GM12878 (cell line): ENCODE data around the gene BBLN. TPM values are rescaled to one million over a fixed set of nuclear protein-coding genes. Genes with fewer than 3 reads are reported as not detected.

Experiments
- BCL3 ChIP-seq: IDR thresholded peaks from 2 replicates; pipeline ENCODE4 v1.6.1; 2011; ENCODE audit warnings: borderline replicate concordance, low read depth, mild to moderate bottlenecking, moderate library complexity, low read length; ENCODE audit not compliant: insufficient read depth, poor library complexity, severe bottlenecking
- BHLHE40 ChIP-seq, 2 experiments: fragments of 450-650 bp in 1 of 2; IDR thresholded peaks; 2 replicates each; pipeline ENCODE4 v1.6.1; 2011 to 2017; ENCODE audit warnings: low read depth in 2 of 2, borderline replicate concordance in 1 of 2, improper control_type of control experiment in 1 of 2, low read length in 1 of 2, mild to moderate bottlenecking in 1 of 2
- CHD1 ChIP-seq: IDR thresholded peaks from 2 replicates; pipeline ENCODE4 v1.6.1; 2012; ENCODE audit warnings: low read depth, low read length, improper control_type of control experiment
- DPF2 ChIP-seq: fragments of 450-650 bp; IDR thresholded peaks from 2 replicates; pipeline ENCODE4 v1.6.1; 2017; ENCODE audit warnings: mild to moderate bottlenecking
- E2F4 ChIP-seq: IDR thresholded peaks from 2 replicates; pipeline ENCODE4 v1.6.1; 2012; ENCODE audit warnings: low read depth, low read length, improper control_type of control experiment
- FOXK2 ChIP-seq: fragments of 450-650 bp; IDR thresholded peaks from 2 replicates; pipeline ENCODE4 v1.6.1; 2017; ENCODE audit warnings: mild to moderate bottlenecking, moderate library complexity
- NR2F1 ChIP-seq: fragments of 450-650 bp; conservative IDR thresholded peaks from 2 replicates; pipeline ENCODE4 v1.6.1; 2017; ENCODE audit warnings: mild to moderate bottlenecking
- PML ChIP-seq: IDR thresholded peaks from 2 replicates; pipeline ENCODE4 v1.6.1; 2012; ENCODE audit warnings: low read length, inconsistent platforms
- POLR2AphosphoS2 ChIP-seq: IDR thresholded peaks from 2 replicates; pipeline ENCODE4 v1.6.1; 2011; ENCODE audit warnings: low read depth, mild to moderate bottlenecking, low read length, improper control_type of control experiment, moderate library complexity
- POLR2AphosphoS5 ChIP-seq: IDR thresholded peaks from 2 replicates; pipeline ENCODE4 v1.6.1; 2011; ENCODE audit warnings: mild to moderate bottlenecking, low read length, inconsistent platforms
- RAD21 ChIP-seq: IDR thresholded peaks from 2 replicates; pipeline ENCODE4 v1.6.1; 2011; ENCODE audit warnings: mild to moderate bottlenecking, low read depth, low read length, moderate library complexity; ENCODE audit not compliant: insufficient read depth
- RUNX3 ChIP-seq: IDR thresholded peaks from 2 replicates; pipeline ENCODE4 v1.6.1; 2012; ENCODE audit warnings: low read length, inconsistent platforms
- SMC3 ChIP-seq: IDR thresholded peaks from 2 replicates; pipeline ENCODE4 v1.6.1; 2011; ENCODE audit warnings: low read length, improper control_type of control experiment, borderline replicate concordance
- SPI1 ChIP-seq: IDR thresholded peaks from 2 replicates; pipeline ENCODE4 v1.6.1; 2011; ENCODE audit warnings: low read depth, mild to moderate bottlenecking, low read length, moderate library complexity, borderline replicate concordance; ENCODE audit not compliant: insufficient read depth
- SREBF2 ChIP-seq: IDR thresholded peaks from 2 replicates; pipeline ENCODE4 v1.6.1; 2012; ENCODE audit warnings: mild to moderate bottlenecking, low read length
- SRF ChIP-seq, 2 experiments: IDR thresholded peaks; 2 replicates each; pipeline ENCODE4 v1.6.1; 2011; ENCODE audit warnings: low read depth in 2 of 2, low read length in 2 of 2, mild to moderate bottlenecking in 1 of 2, moderate library complexity in 1 of 2
- TCF7 ChIP-seq: IDR thresholded peaks from 2 replicates; pipeline ENCODE4 v1.6.1; 2014; ENCODE audit warnings: antibody characterized with exemption, borderline replicate concordance
- WRNIP1 ChIP-seq: IDR thresholded peaks from 2 replicates; pipeline ENCODE4 v1.6.1; 2011; ENCODE audit warnings: low read depth, low read length, improper control_type of control experiment, borderline replicate concordance
- YY1 ChIP-seq: IDR thresholded peaks from 2 replicates; pipeline ENCODE4 v1.6.1; 2011; ENCODE audit warnings: low read depth, mild to moderate bottlenecking, low read length
- ZBTB33 ChIP-seq: fragments of 450-650 bp; IDR thresholded peaks from 2 replicates; pipeline ENCODE4 v1.6.1; 2017; ENCODE audit warnings: mild to moderate bottlenecking
- ZNF622 ChIP-seq: fragments of 450-650 bp; IDR thresholded peaks from 2 replicates; pipeline ENCODE4 v1.6.1; 2017; ENCODE audit warnings: mild to moderate bottlenecking, inconsistent platforms
- ZNF687 ChIP-seq: fragments of 450-650 bp; IDR thresholded peaks from 2 replicates; pipeline ENCODE4 v1.6.1; 2017; ENCODE audit warnings: mild to moderate bottlenecking, moderate library complexity
- polyA plus RNA-seq, 11 experiments: library from polyadenylated mRNA; depleted of rRNA in 4 of 11; unstranded in 6 of 11; stranded (reverse) in 5 of 11; fragments of >200 nt; fragmentation: Nextera tagmentation in 4 of 11; fragmentation: Illumina TruSeq in 1 of 11; extraction: Ambion mirVana in 4 of 11; extraction: Trizol in 1 of 11; gene quantifications; 1 replicate in 1 of 11; 2 replicates in 10 of 11; pipeline versions ENCODE4 v1.2.1 to v1.2.3, GENCODE V29; 2011 to 2016; ENCODE audit warnings: inconsistent platforms in 2 of 11, missing spikeins in 2 of 11, low read depth in 1 of 11
- total RNA-seq, 4 experiments: library from RNA; depleted of rRNA in 3 of 4; stranded (reverse); fragments of >200 nt in 3 of 4; fragmentation: Illumina TruSeq in 1 of 4; extraction: Trizol in 1 of 4; gene quantifications; 2 replicates each; pipeline versions ENCODE4 v1.2.1 to v1.2.3, GENCODE V29; 2013 to 2021

Gene BBLN
- total and polyA plus RNA-seq, 10 of the 15 experiments (the other 5 are each of a cell fraction or from before 2014, with no cell fraction given), result 3.8 to 194 (median 66.2) TPM

- TF ChIP-seq ZNF622, result no peak
- TF ChIP-seq CHD1, result no peak
- 0 out of 2 replicates have a peak, but pooled peaks have one; percentile 5 for TF ChIP-seq E2F4
- TF ChIP-seq ZNF687, result no peak
- peak; percentile 43 for TF ChIP-seq BCL3
- peak in 1 of 2 experiments; percentile 69; a peak in 2 of 4 replicates for TF ChIP-seq SRF (IDR thresholded peaks at IDR 0.05; ENCODE audit: low read depth in 2 of 2, low read length in 2 of 2)
- peak; percentile 86 for TF ChIP-seq POLR2AphosphoS5
- TF ChIP-seq FOXK2, result no peak; the same call in 1 of the 2 replicates
- peak; percentile 78 for TF ChIP-seq POLR2AphosphoS2
- peak in 1 of 2 experiments; percentile 69; a peak in 2 of 4 replicates for TF ChIP-seq BHLHE40 (IDR thresholded peaks at IDR 0.05; ENCODE audit: borderline replicate concordance in 1 of 2, low read depth in 2 of 2, low read length in 1 of 2)
- no peak for TF ChIP-seq RUNX3
- no peak for TF ChIP-seq WRNIP1
- TF ChIP-seq SPI1, result no peak
- peak; percentile 65 for TF ChIP-seq YY1
- TF ChIP-seq RAD21, result no peak
- peak; percentile 50; the same call in 1 of the 2 replicates for TF ChIP-seq PML
- no peak; the same call in 1 of the 2 replicates for TF ChIP-seq SMC3
- peak; percentile 33; the same call in 1 of the 2 replicates for TF ChIP-seq DPF2
- peak; percentile 14; the same call in 1 of the 2 replicates for TF ChIP-seq NR2F1
- no peak for TF ChIP-seq TCF7
- no peak for TF ChIP-seq SREBF2
- no peak for TF ChIP-seq ZBTB33
Measured at GRCh38 chr9:128159784-128160602, at the start of gene BBLN (continued).
